Fibroblast of lung (primary cell): Measurements from ENCODE around the gene ALOX12. TPM values are rescaled to one million over a fixed set of nuclear protein-coding genes. Genes with fewer than 3 reads are reported as not detected.

Experiments
- DNase-seq, 2 donors: peaks; one replicate each; pipeline versions ENCODE4 v3.0.0 to v3.0.0-alpha.2; 2010; ENCODE audit warnings: low read depth in 2 of 2
- H2AFZ ChIP-seq: 2 replicates; pipeline ENCODE4 v1.5.1; 2012; ENCODE audit warnings: low read length, control low read depth, inconsistent platforms
- H3K27ac ChIP-seq: 2 replicates; pipeline ENCODE4 v1.5.1; 2011; ENCODE audit warnings: low read length, control low read depth; ENCODE audit not compliant: insufficient read depth
- H3K27me3 ChIP-seq: 2 replicates; pipeline ENCODE4 v1.5.1; 2011; ENCODE audit warnings: mild to moderate bottlenecking, low read length; ENCODE audit not compliant: control insufficient read depth, insufficient read depth
- H3K36me3 ChIP-seq: 2 replicates; pipeline ENCODE4 v1.5.1; 2011; ENCODE audit warnings: low read length; ENCODE audit not compliant: control insufficient read depth, insufficient read depth
- H3K4me1 ChIP-seq: 2 replicates; pipeline ENCODE4 v1.5.1; 2011; ENCODE audit warnings: low read length; ENCODE audit not compliant: control insufficient read depth, insufficient read depth; ENCODE audit errors: extremely low read depth
- H3K4me2 ChIP-seq: 2 replicates; pipeline ENCODE4 v1.5.1; 2011; ENCODE audit warnings: low read length, control low read depth; ENCODE audit not compliant: insufficient read depth; ENCODE audit errors: extremely low read depth
- H3K4me3 ChIP-seq, 4 experiments: fragments of 200-600 bp in 1 of 4; sonication (generic) in 1 of 4; replicated peaks in 1 of 4; 2 replicates each; pipeline ENCODE4 v1.5.1; 2011 to 2016; ENCODE audit warnings: low read length in 4 of 4, low read depth in 3 of 4, mild to moderate bottlenecking in 3 of 4, control low read depth in 2 of 4, inconsistent platforms in 1 of 4, mixed read lengths in 1 of 4; ENCODE audit not compliant: insufficient read depth in 1 of 4; ENCODE audit errors: control extremely low read depth in 1 of 4
- H3K79me2 ChIP-seq: 2 replicates; pipeline ENCODE4 v1.5.1; 2012; ENCODE audit warnings: mild to moderate bottlenecking, low read length, inconsistent platforms; ENCODE audit not compliant: control insufficient read depth, insufficient read depth
- H3K9ac ChIP-seq: 2 replicates; pipeline ENCODE4 v1.5.1; 2011; ENCODE audit warnings: mild to moderate bottlenecking, low read length, control low read depth; ENCODE audit not compliant: insufficient read depth
- H3K9me3 ChIP-seq: 2 replicates; pipeline ENCODE4 v1.5.1; 2012; ENCODE audit warnings: low read depth, low read length; ENCODE audit not compliant: control insufficient read depth, insufficient read depth
- H4K20me1 ChIP-seq: 2 replicates; pipeline ENCODE4 v1.5.1; 2011; ENCODE audit warnings: low read length; ENCODE audit not compliant: control insufficient read depth, insufficient read depth; ENCODE audit errors: extremely low read depth
- CTCF ChIP-seq, 2 donors: IDR thresholded peaks in 1 of 2; conservative IDR thresholded peaks in 1 of 2; 1 replicate in 1 of 2; 2 replicates in 1 of 2; pipeline ENCODE4 v1.5.1; 2011 to 2012; ENCODE audit warnings: low read length in 2 of 2, control low read depth in 1 of 2, inconsistent platforms in 1 of 2, low read depth in 1 of 2, mild to moderate bottlenecking in 1 of 2
- EZH2 ChIP-seq: IDR thresholded peaks from 2 replicates; pipeline ENCODE4 v1.5.1; 2012; ENCODE audit warnings: low read length, control low read depth, mild to moderate bottlenecking; ENCODE audit errors: missing control alignments
- polyA plus RNA-seq, 2 donors: library from polyadenylated mRNA; depleted of rRNA in 1 of 2; stranded (reverse) in 1 of 2; unstranded in 1 of 2; fragments of >200 nt; gene quantifications; 2 replicates each; pipeline ENCODE4 v1.2.1, GENCODE V29; 2011 to 2012; ENCODE audit warnings: missing spikeins in 1 of 2
- total RNA-seq: library from RNA; depleted of rRNA; stranded (reverse); fragments of >200 nt; gene quantifications from 2 replicates; pipeline ENCODE4 v1.2.1, GENCODE V29; 2014

The ALOX12 gene
- total and polyA plus RNA-seq, 2 donors (not counting 1 experiment from before 2014, with no cell fraction given): 0.06 to 0.17 TPM

GRCh38 chr17:7038025-7038862, 42.4 kb downstream of the ALOX12 start:
- DNase-seq: no peak
- peaks cover 10% of the 10 kb centered on the region for H3K27me3 ChIP-seq
- H2AFZ ChIP-seq: no peak overlapping the region
- peaks cover 5% of the 10 kb centered on the region for H3K4me1 ChIP-seq
- no peaks in the 10 kb centered on the region for H3K79me2 ChIP-seq
- no peak overlapping the region for H3K27ac ChIP-seq
- H3K9me3 ChIP-seq: no peaks in the 10 kb centered on the region
- H3K9ac ChIP-seq: no peak overlapping the region
- TF ChIP-seq CTCF (conservative IDR thresholded peaks at IDR 0.05 in 1 of 2, IDR thresholded peaks at IDR 0.05 in 1 of 2; ENCODE audit: low read depth in 1 of 2, low read length in 2 of 2) (no peak), EZH2 (no peak)
- no peaks in the 10 kb centered on the region for H4K20me1 ChIP-seq
- H3K4me3 ChIP-seq: no peak overlapping the region
- no peak overlapping the region for H3K4me2 ChIP-seq
- no peaks in the 10 kb centered on the region for H3K36me3 ChIP-seq

GRCh38 chr17:7039832-7040231, 44.0 kb downstream of the ALOX12 start:
- no peaks in the 10 kb centered on the region for H4K20me1 ChIP-seq
- no peak overlapping the region for H3K4me3 ChIP-seq
- TF ChIP-seq CTCF (conservative IDR thresholded peaks at IDR 0.05 in 1 of 2, IDR thresholded peaks at IDR 0.05 in 1 of 2; ENCODE audit: low read depth in 1 of 2, low read length in 2 of 2) (no peak), EZH2 (no peak)

GRCh38 chr17:7041607-7042500, 46.0 kb downstream of the ALOX12 start:
- no peaks in the 10 kb centered on the region for H3K36me3 ChIP-seq
- H3K27me3 ChIP-seq: peaks cover 18% of the 10 kb centered on the region
- no peak overlapping the region for H3K4me2 ChIP-seq
- no peak overlapping the region for H3K4me3 ChIP-seq
- no peak overlapping the region for H3K9ac ChIP-seq
- no peak for TF ChIP-seq EZH2
- TF ChIP-seq CTCF (conservative IDR thresholded peaks at IDR 0.05 in 1 of 2, IDR thresholded peaks at IDR 0.05 in 1 of 2; ENCODE audit: low read depth in 1 of 2, low read length in 2 of 2): no peak
- H3K79me2 ChIP-seq: no peaks in the 10 kb centered on the region
- H2AFZ ChIP-seq: no peak overlapping the region
- H3K4me1 ChIP-seq: peaks cover 3% of the 10 kb centered on the region
- no peaks in the 10 kb centered on the region for H4K20me1 ChIP-seq
- no peak overlapping the region for H3K27ac ChIP-seq
- no peaks in the 10 kb centered on the region for H3K9me3 ChIP-seq
- DNase-seq: no peak

More at GRCh38 chr17:7039832-7040231, 44.0 kb downstream of the ALOX12 start:
- no peak overlapping the region for H3K9ac ChIP-seq
- H3K4me1 ChIP-seq: peaks cover 7% of the 10 kb centered on the region
- H3K9me3 ChIP-seq: no peaks in the 10 kb centered on the region
- no peaks in the 10 kb centered on the region for H3K79me2 ChIP-seq
- H2AFZ ChIP-seq: no peak overlapping the region
- H3K27me3 ChIP-seq: peaks cover 18% of the 10 kb centered on the region
- no peak overlapping the region for H3K27ac ChIP-seq
- no peak for DNase-seq
- H3K36me3 ChIP-seq: no peaks in the 10 kb centered on the region
- H3K4me2 ChIP-seq: no peak overlapping the region
